ENCODE data around the gene NOC2L.

The NOC2L gene

GRCh38 chr1:958823-959730 lies at the start of gene NOC2L:
Gene NOC2L, minus strand, starts transcription at chr1:959256. Its CDS starts 16 bp downstream, at chr1:959240.
- Histone ChIP-seq H3K27me3 (ENCODE audit: control insufficient read depth in 1 of 2, insufficient read depth in 2 of 2, low read length in 2 of 2) (no peaks in the 10 kb centered on the region), H3K9ac (ENCODE audit: low read depth in 1 of 2, low read length in 2 of 2) (peak within 1 kb of the TSS; percentile 82 to 85), H3K4me3 (ENCODE audit: low read depth in 1 of 2, low read length in 2 of 2) (peak within 1 kb of the TSS; percentile 98), H3K36me3 (ENCODE audit: control insufficient read depth in 1 of 2, insufficient read depth in 2 of 2, low read length in 2 of 2) (peaks cover 13 to 29% of the 10 kb centered on the region in 2 donors), H3K27ac (ENCODE audit: low read depth, low read length) (no peak within 1 kb of the TSS), H3K4me1 (ENCODE audit: control insufficient read depth in 1 of 2, insufficient read depth in 2 of 2, low read length in 2 of 2) (peaks cover 9 to 23% of the 10 kb centered on the region in 2 donors), H3K9me3 (ENCODE audit: control insufficient read depth in 1 of 2, low read length in 2 of 2) (no peaks in the 10 kb centered on the region)

GRCh38 chr1:1006305-1007159 lies 47.5 kb upstream of the NOC2L start:
- Histone ChIP-seq H3K9ac (ENCODE audit: low read depth in 1 of 2, low read length in 2 of 2) (peak overlapping the region in 1 of 2 donors; percentile 54), H3K27ac (ENCODE audit: low read depth, low read length) (peak overlapping the region; percentile 51), H3K4me3 (ENCODE audit: low read depth in 1 of 2, low read length in 2 of 2) (peak overlapping the region; percentile 28 to 35)

GRCh38 chr1:1005774-1006304 lies 46.8 kb upstream of the NOC2L start:
- peaks cover 15 to 32% of the 10 kb centered on the region in 2 donors for H3K4me1 ChIP-seq (ENCODE audit: control insufficient read depth in 1 of 2, insufficient read depth in 2 of 2, low read length in 2 of 2)
- H3K36me3 ChIP-seq (ENCODE audit: control insufficient read depth in 1 of 2, insufficient read depth in 2 of 2, low read length in 2 of 2), result no peaks in the 10 kb centered on the region
- H3K27ac ChIP-seq (ENCODE audit: low read depth, low read length), result peak overlapping the region; percentile 51
- no peaks in the 10 kb centered on the region for H3K9me3 ChIP-seq (ENCODE audit: control insufficient read depth in 1 of 2, low read length in 2 of 2)
- peak overlapping the region in 1 of 2 donors; percentile 54 for H3K9ac ChIP-seq (ENCODE audit: low read depth in 1 of 2, low read length in 2 of 2)
- H3K4me3 ChIP-seq (ENCODE audit: low read depth in 1 of 2, low read length in 2 of 2), result peak overlapping the region; percentile 28 to 35
- peaks cover 24 to 44% of the 10 kb centered on the region in 2 donors for H3K27me3 ChIP-seq (ENCODE audit: control insufficient read depth in 1 of 2, insufficient read depth in 2 of 2, low read length in 2 of 2)

More at GRCh38 chr1:1006305-1007159, 47.5 kb upstream of the NOC2L start:
- Histone ChIP-seq H3K4me1 (ENCODE audit: control insufficient read depth in 1 of 2, insufficient read depth in 2 of 2, low read length in 2 of 2) (peaks cover 11 to 27% of the 10 kb centered on the region in 2 donors), H3K27me3 (ENCODE audit: control insufficient read depth in 1 of 2, insufficient read depth in 2 of 2, low read length in 2 of 2) (peaks cover 17 to 38% of the 10 kb centered on the region in 2 donors), H3K36me3 (ENCODE audit: control insufficient read depth in 1 of 2, insufficient read depth in 2 of 2, low read length in 2 of 2) (no peaks in the 10 kb centered on the region), H3K9me3 (ENCODE audit: control insufficient read depth in 1 of 2, low read length in 2 of 2) (no peaks in the 10 kb centered on the region)

- Histone ChIP-seq H3K36me3 (ENCODE audit: control insufficient read depth in 1 of 2, insufficient read depth in 2 of 2, low read length in 2 of 2) (no peaks in the 10 kb centered on the region), H3K27me3 (ENCODE audit: control insufficient read depth in 1 of 2, insufficient read depth in 2 of 2, low read length in 2 of 2) (peaks cover 27 to 48% of the 10 kb centered on the region in 2 donors), H3K4me1 (ENCODE audit: control insufficient read depth in 1 of 2, insufficient read depth in 2 of 2, low read length in 2 of 2) (peaks cover 18 to 32% of the 10 kb centered on the region in 2 donors), H3K9ac (ENCODE audit: low read depth in 1 of 2, low read length in 2 of 2) (peak overlapping the region in 1 of 2 donors; percentile 4), H3K4me3 (ENCODE audit: low read depth in 1 of 2, low read length in 2 of 2) (peak overlapping the region in 1 of 2 donors; percentile 22), H3K9me3 (ENCODE audit: control insufficient read depth in 1 of 2, low read length in 2 of 2) (no peaks in the 10 kb centered on the region), H3K27ac (ENCODE audit: low read depth, low read length) (peak overlapping the region; percentile 20)
Measured at GRCh38 chr1:1004780-1005697, 46.0 kb upstream of the NOC2L start.

- peaks cover 18 to 32% of the 10 kb centered on the region in 2 donors for H3K4me1 ChIP-seq (ENCODE audit: control insufficient read depth in 1 of 2, insufficient read depth in 2 of 2, low read length in 2 of 2)
- H3K9me3 ChIP-seq (ENCODE audit: control insufficient read depth in 1 of 2, low read length in 2 of 2), result no peaks in the 10 kb centered on the region
- peaks cover 27 to 48% of the 10 kb centered on the region in 2 donors for H3K27me3 ChIP-seq (ENCODE audit: control insufficient read depth in 1 of 2, insufficient read depth in 2 of 2, low read length in 2 of 2)
- H3K9ac ChIP-seq (ENCODE audit: low read depth in 1 of 2, low read length in 2 of 2), result peak overlapping the region in 1 of 2 donors; percentile 4
- H3K36me3 ChIP-seq (ENCODE audit: control insufficient read depth in 1 of 2, insufficient read depth in 2 of 2, low read length in 2 of 2), result no peaks in the 10 kb centered on the region
- H3K27ac ChIP-seq (ENCODE audit: low read depth, low read length), result no peak overlapping the region
- no peak overlapping the region for H3K4me3 ChIP-seq (ENCODE audit: low read depth in 1 of 2, low read length in 2 of 2)
Measured at GRCh38 chr1:1004420-1004779, 45.3 kb upstream of the NOC2L start.

- H3K9me3 ChIP-seq (ENCODE audit: control insufficient read depth in 1 of 2, low read length in 2 of 2), result no peaks in the 10 kb centered on the region
- peaks cover 27 to 48% of the 10 kb centered on the region in 2 donors for H3K27me3 ChIP-seq (ENCODE audit: control insufficient read depth in 1 of 2, insufficient read depth in 2 of 2, low read length in 2 of 2)
- H3K9ac ChIP-seq (ENCODE audit: low read depth in 1 of 2, low read length in 2 of 2), result no peak overlapping the region
- H3K4me1 ChIP-seq (ENCODE audit: control insufficient read depth in 1 of 2, insufficient read depth in 2 of 2, low read length in 2 of 2), result peaks cover 18 to 32% of the 10 kb centered on the region in 2 donors
- H3K4me3 ChIP-seq (ENCODE audit: low read depth in 1 of 2, low read length in 2 of 2), result no peak overlapping the region
- H3K36me3 ChIP-seq (ENCODE audit: control insufficient read depth in 1 of 2, insufficient read depth in 2 of 2, low read length in 2 of 2), result no peaks in the 10 kb centered on the region
- no peak overlapping the region for H3K27ac ChIP-seq (ENCODE audit: low read depth, low read length)
Measured at GRCh38 chr1:1003618-1004419, 44.8 kb upstream of the NOC2L start.

- no peaks in the 10 kb centered on the region for H3K36me3 ChIP-seq (ENCODE audit: control insufficient read depth in 1 of 2, insufficient read depth in 2 of 2, low read length in 2 of 2)
- peaks cover 35 to 58% of the 10 kb centered on the region in 2 donors for H3K27me3 ChIP-seq (ENCODE audit: control insufficient read depth in 1 of 2, insufficient read depth in 2 of 2, low read length in 2 of 2)
- H3K4me1 ChIP-seq (ENCODE audit: control insufficient read depth in 1 of 2, insufficient read depth in 2 of 2, low read length in 2 of 2), result peaks cover 18 to 25% of the 10 kb centered on the region in 2 donors
- H3K9me3 ChIP-seq (ENCODE audit: control insufficient read depth in 1 of 2, low read length in 2 of 2), result no peaks in the 10 kb centered on the region
- H3K27ac ChIP-seq (ENCODE audit: low read depth, low read length), result peak overlapping the region; percentile 10
- H3K9ac ChIP-seq (ENCODE audit: low read depth in 1 of 2, low read length in 2 of 2), result peak overlapping the region in 1 of 2 donors; percentile 54
- H3K4me3 ChIP-seq (ENCODE audit: low read depth in 1 of 2, low read length in 2 of 2), result peak overlapping the region; percentile 61 to 62
Measured at GRCh38 chr1:1001057-1001783, 42.2 kb upstream of the NOC2L start.

GRCh38 chr1:1000357-1001056 lies 41.5 kb upstream of the NOC2L start:
- H3K9ac ChIP-seq (ENCODE audit: low read depth in 1 of 2, low read length in 2 of 2), result peak overlapping the region in 1 of 2 donors; percentile 54
- H3K36me3 ChIP-seq (ENCODE audit: control insufficient read depth in 1 of 2, insufficient read depth in 2 of 2, low read length in 2 of 2), result no peaks in the 10 kb centered on the region
- H3K4me1 ChIP-seq (ENCODE audit: control insufficient read depth in 1 of 2, insufficient read depth in 2 of 2, low read length in 2 of 2), result peaks cover 16 to 17% of the 10 kb centered on the region in 2 donors
- peak overlapping the region; percentile 87 for H3K27ac ChIP-seq (ENCODE audit: low read depth, low read length)
- H3K9me3 ChIP-seq (ENCODE audit: control insufficient read depth in 1 of 2, low read length in 2 of 2), result no peaks in the 10 kb centered on the region
- H3K4me3 ChIP-seq (ENCODE audit: low read depth in 1 of 2, low read length in 2 of 2), result peak overlapping the region; percentile 61 to 62
- peaks cover 35 to 54% of the 10 kb centered on the region in 2 donors for H3K27me3 ChIP-seq (ENCODE audit: control insufficient read depth in 1 of 2, insufficient read depth in 2 of 2, low read length in 2 of 2)

All from duodenal mucosa (tissue), 2 donors.